Prostate gland (tissue), 2 donors: Measurements from ENCODE around the gene TNNI3.

ENCODE experiments used
- CTCF ChIP-seq, 4 experiments: fragments of 200-600 bp in 2 of 4; fragments of 450-650 bp in 2 of 4; sonication (generic) in 2 of 4; IDR thresholded peaks; 1 replicate in 3 of 4; 2 replicates in 1 of 4; pipeline ENCODE4 v1.5.1; 2016 to 2019; ENCODE audit warnings: antibody characterized with exemption in 4 of 4, mild to moderate bottlenecking in 2 of 4, moderate library complexity in 2 of 4
- POLR2A ChIP-seq: fragments of 450-650 bp; IDR thresholded peaks from one replicate; pipeline ENCODE4 v1.6.1; 2016; ENCODE audit warnings: antibody characterized with exemption, mild to moderate bottlenecking

GRCh38 chr19:55137915-55138314 is 19.6 kb downstream of the TNNI3 start:
- TF ChIP-seq CTCF (IDR thresholded peaks at IDR 0.05) (no peak), POLR2A (no peak)
